Skeletal muscle tissue (tissue), 4 donors: Measurements from ENCODE around the gene ATP13A1. TPM values are rescaled to one million over a fixed set of nuclear protein-coding genes. Genes with fewer than 3 reads are reported as not detected.
"Not testable (repeated sequence)": the region's sequence is repeated elsewhere in the genome, so short reads cannot be mapped to it uniquely, and the experiment has no call there.

Experiments
- H3K27ac ChIP-seq: one replicate; pipeline ENCODE4 v1.7.0; 2013; ENCODE audit warnings: mild to moderate bottlenecking, low read depth, low read length, inconsistent platforms
- H3K27me3 ChIP-seq, 3 donors: one replicate each; pipeline ENCODE4 v1.7.0; 2013; ENCODE audit warnings: low read length in 3 of 3; ENCODE audit not compliant: control insufficient read depth in 3 of 3, insufficient read depth in 3 of 3
- H3K36me3 ChIP-seq, 3 donors: one replicate each; pipeline ENCODE4 v1.7.0; 2013; ENCODE audit warnings: low read length in 3 of 3; ENCODE audit not compliant: control insufficient read depth in 3 of 3, insufficient read depth in 3 of 3
- H3K4me1 ChIP-seq, 3 donors: one replicate each; pipeline ENCODE4 v1.7.0; 2013; ENCODE audit warnings: low read length in 3 of 3, mild to moderate bottlenecking in 3 of 3; ENCODE audit not compliant: control insufficient read depth in 3 of 3, insufficient read depth in 3 of 3
- H3K4me3 ChIP-seq, 3 donors: one replicate each; pipeline ENCODE4 v1.7.0; 2013; ENCODE audit warnings: low read length in 3 of 3
- H3K9ac ChIP-seq, 3 donors: one replicate each; pipeline ENCODE4 v1.7.0; 2013; ENCODE audit warnings: low read length in 3 of 3, mild to moderate bottlenecking in 3 of 3, moderate library complexity in 2 of 3, low read depth in 1 of 3
- H3K9me3 ChIP-seq, 3 donors: one replicate each; pipeline ENCODE4 v1.7.0; 2013; ENCODE audit warnings: low read length in 3 of 3; ENCODE audit not compliant: control insufficient read depth in 3 of 3
- total RNA-seq: library from RNA; depleted of rRNA; stranded (reverse); fragments of >200 nt; gene quantifications from one replicate; pipeline ENCODE4 v1.2.3, GENCODE V29; 2014
- donor health status: Osteomylitis.

Gene ATP13A1
- total RNA-seq, 1 donor from 2014 or later = 23.0 TPM

DNA sequence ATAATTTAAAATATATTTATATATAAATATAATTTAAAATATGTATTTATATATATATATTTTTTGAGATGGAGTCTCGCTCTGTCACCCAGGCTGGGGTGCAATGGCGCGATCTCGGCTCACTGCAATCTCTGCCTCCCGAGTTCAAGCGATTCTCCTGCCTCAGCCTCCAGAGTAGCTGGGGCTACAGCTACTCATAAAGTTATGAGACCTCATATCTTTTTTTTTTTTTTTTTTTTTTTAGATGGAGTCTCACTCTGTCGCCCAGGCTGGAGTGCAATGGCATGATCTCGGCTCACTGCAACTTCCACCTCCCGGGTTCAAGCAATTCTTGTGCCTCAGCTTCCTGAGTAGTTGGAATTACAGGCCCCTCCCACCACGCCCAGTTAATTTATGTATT lies 25.5 kb upstream of the ATP13A1 start:
- H3K27ac ChIP-seq, H3K9ac ChIP-seq, H3K36me3 ChIP-seq, H3K9me3 ChIP-seq, H3K4me3 ChIP-seq, H3K27me3 ChIP-seq, H3K4me1 ChIP-seq: not testable (repeated sequence)

- no peaks in the 10 kb centered on the region for H3K27me3 ChIP-seq
- no peak overlapping the region for H3K9ac ChIP-seq
- no peak overlapping the region for H3K27ac ChIP-seq
- H3K36me3 ChIP-seq = no peaks in the 10 kb centered on the region
- no peak overlapping the region for H3K4me3 ChIP-seq
- peaks cover 0 to 3% (median 0%) of the 10 kb centered on the region in 3 donors for H3K9me3 ChIP-seq
- no peaks in the 10 kb centered on the region for H3K4me1 ChIP-seq
These were observed 23.6 kb upstream of the ATP13A1 start for GRCh38 chr19:19687090-19687489.

DNA sequence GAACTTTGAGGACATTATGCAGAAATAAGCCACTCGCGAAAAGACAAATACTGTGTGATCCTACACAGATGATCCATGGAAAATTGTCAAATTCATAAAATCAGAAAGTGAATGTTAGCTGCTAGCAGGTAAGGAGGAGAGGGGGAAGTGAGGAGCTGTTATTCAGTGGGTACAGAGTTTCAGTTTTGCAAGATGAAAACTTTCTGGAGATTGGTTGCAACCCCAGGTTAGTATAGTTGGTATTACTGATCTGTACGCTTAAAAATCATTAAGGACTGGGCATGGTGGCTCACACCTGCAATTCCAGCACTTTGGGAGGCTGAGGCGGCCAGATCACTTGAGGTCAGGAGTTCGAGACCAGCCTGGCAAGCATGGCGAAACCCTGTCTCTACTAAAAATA lies 23.1 kb upstream of the ATP13A1 start:
- peaks cover 0 to 3% (median 0%) of the 10 kb centered on the region in 3 donors for H3K9me3 ChIP-seq

GRCh38 chr19:19686119-19686518 lies 22.6 kb upstream of the ATP13A1 start:
- H3K4me3 ChIP-seq, H3K4me1 ChIP-seq, H3K27me3 ChIP-seq, H3K9ac ChIP-seq, H3K9me3 ChIP-seq, H3K27ac ChIP-seq, H3K36me3 ChIP-seq: not testable (repeated sequence)

More for the DNA sequence above, 23.1 kb upstream of the ATP13A1 start:
- Histone ChIP-seq H3K9ac (no peak overlapping the region), H3K36me3 (no peaks in the 10 kb centered on the region), H3K27ac (no peak overlapping the region), H3K27me3 (no peaks in the 10 kb centered on the region), H3K4me1 (no peaks in the 10 kb centered on the region), H3K4me3 (no peak overlapping the region)

- H3K27ac ChIP-seq = no peak overlapping the region
- H3K9ac ChIP-seq = no peak overlapping the region
- no peaks in the 10 kb centered on the region for H3K27me3 ChIP-seq
- H3K4me3 ChIP-seq = no peak overlapping the region
- H3K9me3 ChIP-seq = peaks cover 0 to 12% (median 4%) of the 10 kb centered on the region in 3 donors
- peaks cover 21 to 29% (median 28%) of the 10 kb centered on the region in 3 donors for H3K36me3 ChIP-seq
- no peaks in the 10 kb centered on the region for H3K4me1 ChIP-seq
These were observed 15.9 kb upstream of the ATP13A1 start for GRCh38 chr19:19679176-19680073.

DNA sequence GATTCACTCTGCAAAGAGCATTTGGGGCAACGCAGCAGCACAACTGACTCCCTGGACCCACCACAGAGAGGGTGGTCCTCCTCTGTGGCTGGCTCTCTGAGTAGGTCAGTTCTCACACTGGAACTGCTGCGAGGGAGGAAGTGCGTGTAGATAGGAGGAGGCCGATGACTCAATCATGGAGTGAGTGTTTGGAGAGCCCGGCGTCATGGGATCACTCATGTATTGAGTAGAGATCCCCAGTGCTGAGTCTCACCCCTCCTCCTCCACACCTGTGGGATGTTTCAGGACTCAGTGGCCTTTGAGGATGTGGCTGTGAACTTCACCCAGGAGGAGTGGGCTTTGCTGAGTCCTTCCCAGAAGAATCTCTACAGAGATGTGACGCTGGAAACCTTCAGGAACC lies 14.1 kb upstream of the ATP13A1 start:
- H3K9me3 ChIP-seq = peaks cover 0 to 12% (median 4%) of the 10 kb centered on the region in 3 donors
- H3K27me3 ChIP-seq = no peaks in the 10 kb centered on the region
- no peak overlapping the region for H3K27ac ChIP-seq
- H3K9ac ChIP-seq = no peak overlapping the region
- H3K36me3 ChIP-seq = peaks cover 21 to 29% (median 28%) of the 10 kb centered on the region in 3 donors
- H3K4me1 ChIP-seq = no peaks in the 10 kb centered on the region
- H3K4me3 ChIP-seq = no peak overlapping the region

DNA sequence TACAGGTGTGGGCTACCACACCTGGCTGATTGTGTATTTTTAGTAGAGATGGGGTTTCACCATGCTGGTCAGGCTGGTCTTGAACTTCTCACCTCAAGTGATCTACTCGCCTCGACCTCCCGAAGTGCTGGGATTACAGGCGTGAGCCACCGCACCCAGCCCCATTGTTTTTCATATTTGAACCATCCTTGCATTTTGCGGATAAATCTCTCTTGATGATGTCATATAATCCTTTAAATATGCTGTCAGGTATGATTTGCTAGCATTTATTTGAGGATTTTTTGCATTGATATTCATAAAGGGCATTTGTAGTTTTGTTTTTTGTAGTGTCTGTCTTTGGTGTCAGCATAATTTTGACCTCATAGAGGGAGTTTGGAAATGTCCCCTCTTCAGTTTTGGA lies 10.8 kb upstream of the ATP13A1 start:
- peaks cover 5 to 7% (median 6%) of the 10 kb centered on the region in 3 donors for H3K4me1 ChIP-seq
- no peak overlapping the region for H3K27ac ChIP-seq
- H3K9me3 ChIP-seq = peaks cover 0 to 4% (median 3%) of the 10 kb centered on the region in 3 donors
- H3K9ac ChIP-seq = no peak overlapping the region
- peaks cover 12 to 17% (median 15%) of the 10 kb centered on the region in 3 donors for H3K36me3 ChIP-seq
- no peaks in the 10 kb centered on the region for H3K27me3 ChIP-seq
- H3K4me3 ChIP-seq = no peak overlapping the region

GRCh38 chr19:19672816-19673215 lies 9.3 kb upstream of the ATP13A1 start:
- H3K4me1 ChIP-seq = peaks cover 8 to 16% (median 12%) of the 10 kb centered on the region in 3 donors
- no peak overlapping the region for H3K9ac ChIP-seq
- no peak overlapping the region for H3K27ac ChIP-seq
- H3K4me3 ChIP-seq = no peak overlapping the region
- no peaks in the 10 kb centered on the region for H3K9me3 ChIP-seq
- H3K36me3 ChIP-seq = peaks cover 3 to 10% (median 4%) of the 10 kb centered on the region in 3 donors
- H3K27me3 ChIP-seq = no peaks in the 10 kb centered on the region

DNA sequence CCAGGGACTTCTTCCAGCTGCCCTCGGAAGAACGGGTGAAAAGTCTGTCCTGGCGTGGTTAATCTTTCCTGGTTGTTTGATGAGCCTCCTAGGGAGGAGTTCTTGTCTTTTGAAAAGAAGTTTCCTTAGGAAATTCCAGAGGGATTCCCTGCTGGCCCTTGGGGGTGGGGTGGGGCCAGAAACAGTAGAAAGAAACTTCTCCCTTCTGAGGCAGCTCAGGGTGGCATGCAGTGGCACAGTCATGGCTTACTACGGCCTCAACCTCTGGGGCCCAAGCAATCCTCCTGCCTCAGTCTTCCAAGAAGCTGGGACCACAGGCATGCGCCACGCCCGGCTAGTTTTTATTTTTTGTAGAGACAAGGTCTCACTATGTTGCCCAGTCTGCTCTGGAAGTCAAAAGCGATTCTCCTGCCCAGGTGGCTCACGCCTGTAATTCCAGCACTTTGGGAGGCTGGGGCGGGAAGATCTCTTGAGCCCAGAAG lies 6.6 kb upstream of the ATP13A1 start:
- no peaks in the 10 kb centered on the region for H3K9me3 ChIP-seq
- no peak overlapping the region for H3K9ac ChIP-seq
- H3K27me3 ChIP-seq = no peaks in the 10 kb centered on the region
- peaks cover 0 to under 1% (median 0%) of the 10 kb centered on the region in 3 donors for H3K36me3 ChIP-seq
- peaks cover 8 to 16% (median 12%) of the 10 kb centered on the region in 3 donors for H3K4me1 ChIP-seq
- H3K4me3 ChIP-seq = peak overlapping the region in 1 of 3 donors; percentile 80
- H3K27ac ChIP-seq = no peak overlapping the region
